Activated B cell treated with CpG ODN at 0.5 μM for 24 hours (primary cell): ENCODE measurements around the gene NPVF. TPM values are rescaled to one million over a fixed set of nuclear protein-coding genes. Genes with fewer than 3 reads are reported as not detected.
A peak's percentile ranks its signal among the peaks of the same experiment; 100 is the strongest.

Experiments
- ATAC-seq: fragments of 200-7000 bp; cut with Tn5 transposase; one replicate; pipeline ENCODE4 v1.10.0; 2021; ENCODE audit warnings: low read depth, mild to moderate bottlenecking, moderate library complexity
- CTCF ChIA-PET: fragments of 350-600 bp; sonication (Branson Sonifier 250); formaldehyde crosslinking; loops from one replicate; lab custom pipeline; 2021; ENCODE audit warnings: antibody characterized with exemption; lab: Charles Lee
- POLR2A ChIA-PET: fragments of 350-600 bp; sonication (Branson Sonifier 250); formaldehyde crosslinking; loops from one replicate; lab custom pipeline; 2021; ENCODE audit warnings: antibody characterized with exemption; lab: Charles Lee
- DNase-seq: peaks from one replicate; pipeline ENCODE4 v3.0.0; 2022
- H3K27ac Mint-ChIP-seq: one replicate; pipeline ENCODE4 v1.8.0; 2020; ENCODE audit warnings: mixed read lengths
- H3K27me3 Mint-ChIP-seq: one replicate; pipeline ENCODE4 v1.8.0; 2021; ENCODE audit warnings: mixed read lengths
- H3K36me3 Mint-ChIP-seq: one replicate; pipeline ENCODE4 v1.8.0; 2021; ENCODE audit warnings: low read depth, mixed read lengths
- H3K4me1 Mint-ChIP-seq: one replicate; pipeline ENCODE4 v1.8.0; 2021; ENCODE audit warnings: mixed read lengths
- H3K4me3 Mint-ChIP-seq: one replicate; pipeline ENCODE4 v1.8.0; 2020; ENCODE audit warnings: mild to moderate bottlenecking, mixed read lengths
- H3K9me3 Mint-ChIP-seq: one replicate; pipeline ENCODE4 v1.8.0; 2020; ENCODE audit warnings: mixed read lengths
- CTCF ChIP-seq: fragments of 200-600 bp; IDR thresholded peaks from one replicate; pipeline ENCODE4 v1.8.0; 2022; ENCODE audit warnings: antibody characterized with exemption, mild to moderate bottlenecking
- intact Hi-C: fragments of 100-400 bp; cut with micrococcal nuclease; formaldehyde crosslinking; loops from one replicate; pipeline ENCODE4 v1.15.1; 2024
- total RNA-seq: library from RNA; stranded (reverse); gene quantifications from 2 replicates; pipeline ENCODE4 v1.2.3, GENCODE V29; 2022

Gene NPVF
- total RNA-seq: not detected in 2 replicates

GRCh38 chr7:25228386-25228785 is at the start of gene NPVF:
Gene NPVF (minus strand): TSS chr7:25228486. CDS start chr7:25228439, 47 bp downstream.
- Mint-ChIP-seq H3K27me3 (peaks cover 28% of the 10 kb centered on the region), H3K36me3 (no peaks in the 10 kb centered on the region), H3K27ac (no peak within 1 kb of the TSS), H3K9me3 (peaks cover 11% of the 10 kb centered on the region), H3K4me3 (no peak within 1 kb of the TSS), H3K4me1 (no peaks in the 10 kb centered on the region)
- intact Hi-C loops: no loop called here
- no peak for DNase-seq
- CTCF ChIA-PET: interaction anchor here (3.0 kb wide), 1 partner anchor 11 kb away, joined by 8 read pairs; no protein-coding TSS in a partner anchor
- POLR2A ChIA-PET: no interaction called here
- TF ChIP-seq CTCF: no peak
- ATAC-seq: no peak

GRCh38 chr7:25272265-25272664 is 44.0 kb upstream of the NPVF start:
- intact Hi-C loops: no loop called here
- CTCF ChIA-PET: interaction anchor here (0.7 kb wide), 1 partner anchor 9 kb away, joined by 3 read pairs; no protein-coding TSS in a partner anchor

GRCh38 chr7:25263337-25263736 is 35.1 kb upstream of the NPVF start:
- Mint-ChIP-seq H3K4me1 (peaks cover 9% of the 10 kb centered on the region), H3K4me3 (no peak overlapping the region), H3K27me3 (peaks cover 35% of the 10 kb centered on the region), H3K9me3 (no peaks in the 10 kb centered on the region), H3K36me3 (no peaks in the 10 kb centered on the region), H3K27ac (no peak overlapping the region)
- ATAC-seq (no peak), DNase-seq (no peak)
- no peak for TF ChIP-seq CTCF
- POLR2A ChIA-PET: no interaction called here
- CTCF ChIA-PET: interaction anchor here (1.3 kb wide), 1 partner anchor 9 kb away, joined by 3 read pairs; no protein-coding TSS in a partner anchor
- intact Hi-C loops: no loop called here

More at GRCh38 chr7:25272265-25272664, 44.0 kb upstream of the NPVF start:
- Mint-ChIP-seq H3K27me3 (peaks cover 4% of the 10 kb centered on the region), H3K36me3 (no peaks in the 10 kb centered on the region), H3K4me3 (no peak overlapping the region), H3K4me1 (peaks cover 4% of the 10 kb centered on the region), H3K27ac (no peak overlapping the region), H3K9me3 (no peaks in the 10 kb centered on the region)
- ATAC-seq: peak; percentile 25
- no peak for TF ChIP-seq CTCF
- no peak for DNase-seq
- POLR2A ChIA-PET: no interaction called here

GRCh38 chr7:25262586-25262985 is 34.3 kb upstream of the NPVF start:
- H3K27ac Mint-ChIP-seq: no peak overlapping the region
- intact Hi-C loops: no loop called here
- ChIA-PET CTCF (interaction anchor here (1.3 to 6.7 kb wide), 2 partner anchors 10 to 304 kb away, joined by 3 to 112 read pairs; no protein-coding TSS in a partner anchor), POLR2A (no interaction called here)
- TF ChIP-seq CTCF: no peak
- H3K27me3 Mint-ChIP-seq: peaks cover 35% of the 10 kb centered on the region
- H3K9me3 Mint-ChIP-seq: no peaks in the 10 kb centered on the region
- DNase-seq (no peak), ATAC-seq (no peak)
- H3K4me1 Mint-ChIP-seq: peaks cover 9% of the 10 kb centered on the region
- H3K36me3 Mint-ChIP-seq: no peaks in the 10 kb centered on the region
- no peak overlapping the region for H3K4me3 Mint-ChIP-seq

- POLR2A ChIA-PET: no interaction called here
- Mint-ChIP-seq H3K27ac (no peak overlapping the region), H3K4me3 (no peak overlapping the region)
Measured at GRCh38 chr7:25261545-25262140, 33.4 kb upstream of the NPVF start.

More at GRCh38 chr7:25261545-25262140, 33.4 kb upstream of the NPVF start:
- CTCF ChIA-PET: interaction anchor here (1.0 to 6.7 kb wide), 2 partner anchors 305 to 313 kb away, joined by 3 to 112 read pairs; no protein-coding TSS in a partner anchor
- no peak for TF ChIP-seq CTCF
- intact Hi-C loops: no loop called here
- DNase-seq: no peak
- Mint-ChIP-seq H3K4me1 (peaks cover 9% of the 10 kb centered on the region), H3K36me3 (no peaks in the 10 kb centered on the region), H3K27me3 (peaks cover 37% of the 10 kb centered on the region), H3K9me3 (no peaks in the 10 kb centered on the region)
- ATAC-seq: no peak
